Measurements from ENCODE around the gene RNF166. TPM values are rescaled to one million over a fixed set of nuclear protein-coding genes. Genes with fewer than 3 reads are reported as not detected.
"Not testable (repeated sequence)": the region's sequence is repeated elsewhere in the genome, so short reads cannot be mapped to it uniquely, and the experiment has no call there.

RNF166 gene
- total RNA-seq, 6 experiments from 2014 or later: 10.3 to 18.3 (median 13.2) TPM

DNA sequence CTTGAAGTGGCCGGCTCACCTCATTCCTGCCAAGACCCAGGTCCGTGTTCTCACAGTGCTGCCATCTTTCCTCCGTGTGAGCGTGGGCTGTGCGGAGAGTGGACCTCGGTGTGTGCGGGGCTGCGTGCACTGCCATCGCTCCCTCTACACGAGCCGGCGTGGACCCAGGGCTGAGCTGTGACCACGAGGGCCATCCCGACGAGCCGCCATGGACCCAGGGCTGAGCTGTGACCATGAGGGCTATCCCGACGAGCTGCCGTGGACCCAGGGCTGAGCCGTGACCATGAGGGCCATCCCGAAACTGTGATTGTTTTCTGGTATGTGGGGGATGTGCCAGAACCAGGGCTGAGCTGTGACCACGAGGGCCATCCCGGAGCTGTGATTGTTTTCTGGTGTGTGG, 34.4 kb downstream of the RNF166 start:
- Mint-ChIP-seq H3K4me3 (no peak overlapping the region), H3K36me3 (ENCODE audit: low read depth) (peaks cover 12% of the 10 kb centered on the region; the same call in 1 of the 2 replicates)

DNA sequence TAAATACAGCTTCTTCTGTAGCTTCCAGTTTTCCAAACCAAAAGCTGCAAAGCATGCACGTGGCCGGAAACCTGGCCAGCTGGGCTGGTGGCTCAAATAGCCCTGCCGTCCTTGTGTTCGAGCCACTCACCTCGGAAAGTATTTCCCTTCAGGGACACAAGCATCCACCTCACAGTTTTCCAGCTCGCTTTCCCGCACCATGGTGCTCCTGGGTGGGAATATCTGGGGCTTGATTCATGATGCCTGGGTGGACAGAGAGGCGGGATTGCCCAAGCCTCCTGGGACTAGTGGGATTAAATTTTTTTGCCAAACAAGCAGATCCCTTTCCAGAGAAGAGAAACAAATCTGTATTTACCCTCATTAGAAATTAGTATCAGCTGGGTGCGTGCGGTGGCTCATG, 36.2 kb downstream of the RNF166 start:
- Mint-ChIP-seq H3K4me1 (ENCODE audit: low read depth) (no peaks in the 10 kb centered on the region), H3K36me3 (ENCODE audit: low read depth) (peaks cover 15% of the 10 kb centered on the region; the same call in 1 of the 2 replicates), H3K27me3 (ENCODE audit: insufficient read depth) (no peaks in the 10 kb centered on the region), H3K4me3 (no peak overlapping the region), H3K9me3 (no peaks in the 10 kb centered on the region), H3K27ac (no peak overlapping the region)
- TF ChIP-seq, protein P1, sequence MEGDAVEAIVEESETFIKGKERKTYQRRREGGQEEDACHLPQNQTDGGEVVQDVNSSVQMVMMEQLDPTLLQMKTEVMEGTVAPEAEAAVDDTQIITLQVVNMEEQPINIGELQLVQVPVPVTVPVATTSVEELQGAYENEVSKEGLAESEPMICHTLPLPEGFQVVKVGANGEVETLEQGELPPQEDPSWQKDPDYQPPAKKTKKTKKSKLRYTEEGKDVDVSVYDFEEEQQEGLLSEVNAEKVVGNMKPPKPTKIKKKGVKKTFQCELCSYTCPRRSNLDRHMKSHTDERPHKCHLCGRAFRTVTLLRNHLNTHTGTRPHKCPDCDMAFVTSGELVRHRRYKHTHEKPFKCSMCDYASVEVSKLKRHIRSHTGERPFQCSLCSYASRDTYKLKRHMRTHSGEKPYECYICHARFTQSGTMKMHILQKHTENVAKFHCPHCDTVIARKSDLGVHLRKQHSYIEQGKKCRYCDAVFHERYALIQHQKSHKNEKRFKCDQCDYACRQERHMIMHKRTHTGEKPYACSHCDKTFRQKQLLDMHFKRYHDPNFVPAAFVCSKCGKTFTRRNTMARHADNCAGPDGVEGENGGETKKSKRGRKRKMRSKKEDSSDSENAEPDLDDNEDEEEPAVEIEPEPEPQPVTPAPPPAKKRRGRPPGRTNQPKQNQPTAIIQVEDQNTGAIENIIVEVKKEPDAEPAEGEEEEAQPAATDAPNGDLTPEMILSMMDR (IDR thresholded peaks at IDR 0.05): no peak
- no peak for DNase-seq

More for the DNA sequence above, 34.4 kb downstream of the RNF166 start:
- no peak overlapping the region for H3K27ac Mint-ChIP-seq
- no peaks in the 10 kb centered on the region for H3K4me1 Mint-ChIP-seq (ENCODE audit: low read depth)
- DNase-seq: no peak
- no peaks in the 10 kb centered on the region for H3K9me3 Mint-ChIP-seq
- TF ChIP-seq, protein P1 (IDR thresholded peaks at IDR 0.05): no peak
- 0 out of 2 replicates have a peak, but pooled peaks cover under 1% of the 10 kb centered on the region for H3K27me3 Mint-ChIP-seq (ENCODE audit: insufficient read depth)

DNA sequence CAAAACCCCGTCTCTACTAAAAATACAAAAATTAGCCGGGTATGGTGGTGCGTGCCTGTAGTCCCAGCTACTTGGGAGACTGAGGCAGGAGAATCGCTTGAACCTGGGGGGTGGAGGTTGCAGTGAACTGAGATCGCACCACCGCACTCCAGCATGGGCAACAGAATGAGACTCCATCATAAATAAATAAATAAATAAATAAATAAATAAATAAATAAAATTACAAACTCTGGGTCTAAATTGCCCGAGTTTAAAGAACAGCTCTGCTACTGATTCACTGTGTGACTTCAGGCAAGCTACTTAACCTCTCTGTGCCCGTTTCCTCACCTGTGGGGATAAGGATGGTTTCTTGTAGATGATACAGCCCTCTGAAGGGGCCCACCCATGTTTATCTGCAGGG, 36.7 kb downstream of the RNF166 start:
- H3K9me3 Mint-ChIP-seq: not testable (repeated sequence)

DNA sequence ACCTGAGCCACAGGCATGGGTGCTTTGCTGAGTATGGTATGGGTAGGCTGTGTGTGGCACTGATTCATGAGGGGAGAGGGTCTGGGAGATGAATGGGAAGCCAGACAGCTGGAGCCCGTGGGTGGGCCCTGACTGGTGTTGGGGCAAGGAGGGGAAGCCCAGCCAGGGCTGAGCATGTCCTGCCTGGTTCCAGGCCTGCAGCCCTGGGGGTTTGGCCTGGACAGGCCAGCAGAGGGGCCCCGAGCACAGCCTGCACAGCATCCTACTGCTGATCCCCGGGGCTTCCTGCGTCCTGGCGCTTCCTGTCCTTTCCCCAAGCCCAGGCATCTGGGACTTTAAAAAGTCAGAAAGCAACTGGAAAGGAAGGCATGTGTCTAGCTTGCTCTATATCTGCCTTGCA, 38.7 kb downstream of the RNF166 start:
- TF ChIP-seq, protein P1 (IDR thresholded peaks at IDR 0.05): no peak
- Mint-ChIP-seq H3K27me3 (ENCODE audit: insufficient read depth) (no peaks in the 10 kb centered on the region), H3K27ac (no peak overlapping the region), H3K4me3 (no peak overlapping the region), H3K9me3 (no peaks in the 10 kb centered on the region), H3K4me1 (ENCODE audit: low read depth) (peaks cover 5% of the 10 kb centered on the region; the same call in 1 of the 2 replicates), H3K36me3 (ENCODE audit: low read depth) (peaks cover 15% of the 10 kb centered on the region; the same call in 1 of the 2 replicates)
- DNase-seq: no peak

More for the DNA sequence above, 36.7 kb downstream of the RNF166 start:
- H3K27ac Mint-ChIP-seq; DNase-seq; H3K4me1 Mint-ChIP-seq (ENCODE audit: low read depth); H3K27me3 Mint-ChIP-seq (ENCODE audit: insufficient read depth); H3K4me3 Mint-ChIP-seq: not testable (repeated sequence)
- H3K36me3 Mint-ChIP-seq (ENCODE audit: low read depth): peaks cover 15% of the 10 kb centered on the region; the same call in 1 of the 2 replicates

DNA sequence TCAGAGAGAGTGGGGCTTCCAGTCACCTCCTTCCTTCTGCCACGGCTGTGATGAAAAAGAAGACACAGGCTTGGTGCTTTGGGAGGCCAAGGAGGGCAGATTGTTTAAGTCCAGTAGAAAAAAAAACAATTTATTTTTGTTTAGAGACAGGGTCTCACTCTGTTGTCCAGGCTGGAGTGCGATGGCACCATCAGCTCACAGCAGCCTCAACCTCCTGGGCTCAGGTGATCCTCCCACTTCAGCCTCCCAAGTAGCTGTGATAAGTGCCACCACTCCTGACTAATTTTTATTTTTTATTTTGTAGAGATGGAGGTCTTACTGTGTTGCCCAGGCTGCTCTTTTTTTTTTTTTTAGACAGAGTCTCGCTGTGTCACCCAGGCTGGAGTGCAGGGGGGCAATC, 40.6 kb downstream of the RNF166 start:
- H3K4me1 Mint-ChIP-seq (ENCODE audit: low read depth): peaks cover 17% of the 10 kb centered on the region
- no peak for DNase-seq

DNA sequence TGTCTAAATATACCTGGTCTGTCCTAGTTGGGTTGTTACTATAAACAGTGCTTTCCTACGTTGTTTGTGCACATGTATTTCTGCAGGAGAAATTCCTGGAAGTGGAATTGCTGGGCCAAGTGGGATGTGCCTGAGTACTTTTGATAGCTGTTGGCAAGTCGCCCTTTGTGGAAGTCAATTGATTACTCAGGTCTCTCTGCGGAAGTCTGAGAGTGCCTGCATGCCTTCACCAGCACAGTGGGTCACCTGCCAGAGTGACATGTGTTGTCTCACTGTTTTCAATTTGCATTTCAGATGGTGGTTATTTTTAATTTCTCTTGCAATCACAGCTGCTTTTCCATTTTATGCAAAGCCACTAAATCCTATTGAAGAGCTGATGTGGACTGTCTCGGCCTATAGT, 41.1 kb downstream of the RNF166 start:
- no peaks in the 10 kb centered on the region; the same call in 1 of the 2 replicates for H3K27me3 Mint-ChIP-seq (ENCODE audit: insufficient read depth)
- peaks cover 15% of the 10 kb centered on the region; the same call in 1 of the 2 replicates for H3K36me3 Mint-ChIP-seq (ENCODE audit: low read depth)
- peak overlapping the region; percentile 7; the same call in 1 of the 2 replicates for H3K4me3 Mint-ChIP-seq
- TF ChIP-seq, protein P1 (IDR thresholded peaks at IDR 0.05): no peak
- no peak overlapping the region for H3K27ac Mint-ChIP-seq
- no peaks in the 10 kb centered on the region for H3K9me3 Mint-ChIP-seq
- H3K4me1 Mint-ChIP-seq (ENCODE audit: low read depth): peaks cover 17% of the 10 kb centered on the region
- DNase-seq: no peak

More for the DNA sequence above, 40.6 kb downstream of the RNF166 start:
- TF ChIP-seq, protein P1 (IDR thresholded peaks at IDR 0.05): no peak
- Mint-ChIP-seq H3K36me3 (ENCODE audit: low read depth) (peaks cover 15% of the 10 kb centered on the region; the same call in 1 of the 2 replicates), H3K27me3 (ENCODE audit: insufficient read depth) (no peaks in the 10 kb centered on the region; the same call in 1 of the 2 replicates), H3K4me3 (no peak overlapping the region), H3K9me3 (no peaks in the 10 kb centered on the region), H3K27ac (no peak overlapping the region)

Measured in HFFc6 (cell line).